Activated CD4-positive, alpha-beta T cell treated with anti-CD3 and anti-CD28 coated beads for 36 hours (primary cell): Measurements from ENCODE around the gene MSI2. TPM values are rescaled to one million over a fixed set of nuclear protein-coding genes. Genes with fewer than 3 reads are reported as not detected.

ENCODE experiments used
- ATAC-seq: fragments of 200-7000 bp; cut with Tn5 transposase; one replicate; pipeline ENCODE4 v1.10.0; 2021; ENCODE audit warnings: mild to moderate bottlenecking, moderate library complexity
- CTCF ChIA-PET: fragments of 350-600 bp; sonication (Branson Sonifier 250); formaldehyde crosslinking; loops from one replicate; lab custom pipeline; 2021; ENCODE audit warnings: antibody characterized with exemption; lab: Charles Lee
- POLR2A ChIA-PET: fragments of 350-600 bp; sonication (Branson Sonifier 250); formaldehyde crosslinking; loops from one replicate; lab custom pipeline; 2021; ENCODE audit warnings: antibody characterized with exemption, inconsistent platforms; lab: Charles Lee
- DNase-seq: peaks from one replicate; pipeline ENCODE4 v3.0.0-alpha.2; 2020
- H3K27ac Mint-ChIP-seq: one replicate; pipeline ENCODE4 v1.8.0; 2021; ENCODE audit warnings: mixed read lengths
- H3K27me3 Mint-ChIP-seq: one replicate; pipeline ENCODE4 v1.8.0; 2021; ENCODE audit warnings: mixed read lengths
- H3K36me3 Mint-ChIP-seq: one replicate; pipeline ENCODE4 v1.8.0; 2021; ENCODE audit warnings: low read depth, mixed read lengths
- H3K4me1 Mint-ChIP-seq: one replicate; pipeline ENCODE4 v1.8.0; 2021; ENCODE audit warnings: mixed read lengths
- H3K4me3 Mint-ChIP-seq: one replicate; pipeline ENCODE4 v1.8.0; 2021; ENCODE audit warnings: mild to moderate bottlenecking, moderate library complexity, mixed read lengths
- H3K9me3 Mint-ChIP-seq: one replicate; pipeline ENCODE4 v1.8.0; 2021; ENCODE audit warnings: low read depth, mixed read lengths
- intact Hi-C, 2 experiments: fragments of 100-400 bp; cut with DNase I in 1 of 2; cut with micrococcal nuclease in 1 of 2; formaldehyde crosslinking; loops; one replicate each; pipeline versions ENCODE4 v1.14.2 to v1.15.1; 2022 to 2024; cut with DNase I, micrococcal nuclease
- total RNA-seq, 2 experiments: library from RNA; stranded (reverse); gene quantifications; one replicate each; pipeline ENCODE4 v1.2.3, GENCODE V29; 2021

The MSI2 gene
- total RNA-seq, 2 experiments from 2014 or later: 55.3 to 57.2 TPM

DNA sequence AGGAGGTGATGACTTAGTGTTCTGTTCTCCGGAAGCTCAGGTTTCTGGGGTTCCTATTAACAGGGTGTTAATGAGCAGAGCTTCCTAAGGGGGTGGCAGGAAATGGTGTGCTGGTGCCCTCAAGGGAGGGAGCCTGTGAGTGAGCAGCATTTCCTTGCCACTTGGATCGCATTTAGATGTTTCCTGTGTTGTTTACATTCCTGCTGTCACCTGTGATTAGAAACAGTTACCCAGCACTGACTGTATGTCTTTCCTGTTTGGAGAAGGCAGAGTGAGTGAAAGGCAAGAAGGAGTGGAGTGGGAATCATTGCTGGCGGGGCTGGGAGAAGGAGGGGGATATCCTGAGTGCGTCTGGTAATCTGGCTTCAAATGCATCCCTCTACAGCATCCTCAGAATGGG, 274.2 kb downstream of the MSI2 start:
- DNase-seq (no peak), ATAC-seq (no peak)
- intact Hi-C loops: no loop called here
- ChIA-PET CTCF (interaction anchor here (0.7 kb wide), 1 partner anchor 65 kb away, joined by 3 read pairs; no protein-coding TSS in a partner anchor), POLR2A (no interaction called here)
- H3K27me3 Mint-ChIP-seq: no peaks in the 10 kb centered on the region
- H3K36me3 Mint-ChIP-seq: no peaks in the 10 kb centered on the region
- peaks cover 18% of the 10 kb centered on the region for H3K4me1 Mint-ChIP-seq
- H3K9me3 Mint-ChIP-seq: no peaks in the 10 kb centered on the region
- peak overlapping the region; percentile 26 for H3K27ac Mint-ChIP-seq
- H3K4me3 Mint-ChIP-seq: no peak overlapping the region

DNA sequence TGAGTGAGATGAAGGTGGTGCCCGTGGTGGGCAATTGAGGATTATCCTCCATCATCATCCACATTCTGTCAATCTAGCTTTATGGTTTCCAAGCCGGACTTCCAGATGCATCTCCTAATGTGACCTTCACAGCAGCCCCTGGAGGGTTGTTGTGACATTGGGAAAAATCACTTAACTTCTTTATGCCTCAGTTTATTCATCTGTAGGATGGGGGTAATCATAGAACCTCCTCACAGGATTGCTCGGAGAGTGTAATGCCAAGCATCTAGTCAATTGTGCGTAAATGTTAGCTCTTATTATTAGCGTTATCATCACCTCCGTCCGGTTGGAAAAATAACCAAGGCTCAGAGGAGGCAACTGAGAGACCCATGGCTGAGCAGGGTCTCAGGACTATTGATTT, 274.8 kb downstream of the MSI2 start:
- Mint-ChIP-seq H3K36me3 (no peaks in the 10 kb centered on the region), H3K4me3 (no peak overlapping the region), H3K27ac (no peak overlapping the region), H3K27me3 (no peaks in the 10 kb centered on the region), H3K9me3 (no peaks in the 10 kb centered on the region), H3K4me1 (peaks cover 16% of the 10 kb centered on the region)
- POLR2A ChIA-PET: no interaction called here
- intact Hi-C loops: no loop called here
- CTCF ChIA-PET: interaction anchor here (0.6 to 0.7 kb wide), 2 partner anchors 65 to 141 kb away, joined by 3 read pairs; no protein-coding TSS in a partner anchor
- ATAC-seq (no peak), DNase-seq (no peak)

GRCh38 chr17:57531648-57532504, 275.6 kb downstream of the MSI2 start:
- ATAC-seq (no peak), DNase-seq (no peak)
- CTCF ChIA-PET: interaction anchor here (0.6 kb wide), 1 partner anchor 140 kb away, joined by 3 read pairs; no protein-coding TSS in a partner anchor
- Mint-ChIP-seq H3K4me3 (no peak overlapping the region), H3K4me1 (peaks cover 21% of the 10 kb centered on the region), H3K36me3 (no peaks in the 10 kb centered on the region), H3K9me3 (no peaks in the 10 kb centered on the region), H3K27me3 (no peaks in the 10 kb centered on the region), H3K27ac (peak overlapping the region; percentile 26)
- POLR2A ChIA-PET: no interaction called here
- intact Hi-C loops: no loop called here

DNA sequence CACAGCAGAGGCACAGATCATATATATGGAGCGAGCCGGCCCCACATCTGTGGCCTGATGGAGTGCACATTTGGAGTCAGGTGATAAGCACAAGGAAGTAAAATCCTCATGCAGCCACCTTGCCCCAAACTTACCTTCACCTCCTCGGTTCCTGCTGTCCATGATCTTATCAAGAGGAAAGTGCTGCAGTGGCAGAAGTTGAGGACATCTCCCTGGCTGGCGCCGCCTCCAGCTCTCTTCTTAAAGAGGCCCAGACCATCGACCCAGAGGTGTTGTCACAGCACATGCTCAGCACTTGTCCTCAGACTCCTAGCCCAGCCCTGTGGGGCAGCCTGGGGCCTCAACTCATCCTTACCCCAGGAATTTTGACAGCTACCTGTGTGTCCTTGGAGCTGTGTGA, 276.2 kb downstream of the MSI2 start:
- Mint-ChIP-seq H3K27ac (peak overlapping the region; percentile 26), H3K9me3 (no peaks in the 10 kb centered on the region), H3K27me3 (no peaks in the 10 kb centered on the region), H3K36me3 (no peaks in the 10 kb centered on the region), H3K4me3 (no peak overlapping the region), H3K4me1 (peaks cover 26% of the 10 kb centered on the region)
- CTCF ChIA-PET: interaction anchor here (1.2 kb wide), 1 partner anchor 290 kb away, joined by 3 read pairs; no protein-coding TSS in a partner anchor
- DNase-seq (no peak), ATAC-seq (no peak)
- POLR2A ChIA-PET: no interaction called here
- intact Hi-C loops: no loop called here

DNA sequence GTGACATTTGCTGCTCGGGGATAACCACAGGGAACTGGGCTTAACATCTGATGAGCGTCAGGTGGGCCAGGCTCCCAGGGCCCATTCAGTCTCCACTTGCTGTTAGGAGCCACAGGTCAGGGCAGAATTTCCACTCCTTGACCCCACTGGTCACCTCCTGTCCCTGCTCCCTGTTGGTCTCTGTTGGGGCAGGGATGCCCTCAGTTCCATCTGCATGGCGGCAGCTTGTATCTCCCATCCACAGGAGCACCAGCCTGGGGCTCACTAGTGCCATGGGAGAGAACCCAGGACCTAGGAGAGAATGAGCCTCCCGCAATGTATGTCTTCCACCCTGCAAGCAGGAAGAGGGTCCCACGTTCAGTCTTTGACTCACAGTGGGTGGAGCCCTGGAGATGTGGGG, 276.6 kb downstream of the MSI2 start:
- Mint-ChIP-seq H3K36me3 (no peaks in the 10 kb centered on the region), H3K9me3 (no peaks in the 10 kb centered on the region), H3K27ac (no peak overlapping the region), H3K27me3 (no peaks in the 10 kb centered on the region), H3K4me1 (peaks cover 30% of the 10 kb centered on the region), H3K4me3 (no peak overlapping the region)
- intact Hi-C loops: no loop called here
- DNase-seq (no peak), ATAC-seq (no peak)
- CTCF ChIA-PET: interaction anchor here (1.2 kb wide), 1 partner anchor 290 kb away, joined by 3 read pairs; no protein-coding TSS in a partner anchor
- POLR2A ChIA-PET: no interaction called here

GRCh38 chr17:57533684-57534305, 277.5 kb downstream of the MSI2 start:
- POLR2A ChIA-PET: no interaction called here
- Mint-ChIP-seq H3K36me3 (no peaks in the 10 kb centered on the region), H3K27me3 (no peaks in the 10 kb centered on the region), H3K4me3 (no peak overlapping the region), H3K4me1 (peaks cover 30% of the 10 kb centered on the region), H3K9me3 (no peaks in the 10 kb centered on the region), H3K27ac (peak overlapping the region; percentile 14)
- CTCF ChIA-PET: interaction anchor here (1.2 kb wide), 1 partner anchor 291 kb away, joined by 3 read pairs; no protein-coding TSS in a partner anchor
- DNase-seq: no peak
- ATAC-seq: no peak
- intact Hi-C loops: no loop called here

GRCh38 chr17:57534863-57535248, 278.5 kb downstream of the MSI2 start:
- no peaks in the 10 kb centered on the region for H3K9me3 Mint-ChIP-seq
- intact Hi-C loops: no loop called here
- peaks cover 28% of the 10 kb centered on the region for H3K4me1 Mint-ChIP-seq
- CTCF ChIA-PET: no interaction called here
- no peak for ATAC-seq
- no peaks in the 10 kb centered on the region for H3K36me3 Mint-ChIP-seq
- no peaks in the 10 kb centered on the region for H3K27me3 Mint-ChIP-seq
- POLR2A ChIA-PET: no interaction called here
- H3K27ac Mint-ChIP-seq: no peak overlapping the region
- no peak for DNase-seq
- H3K4me3 Mint-ChIP-seq: no peak overlapping the region

DNA sequence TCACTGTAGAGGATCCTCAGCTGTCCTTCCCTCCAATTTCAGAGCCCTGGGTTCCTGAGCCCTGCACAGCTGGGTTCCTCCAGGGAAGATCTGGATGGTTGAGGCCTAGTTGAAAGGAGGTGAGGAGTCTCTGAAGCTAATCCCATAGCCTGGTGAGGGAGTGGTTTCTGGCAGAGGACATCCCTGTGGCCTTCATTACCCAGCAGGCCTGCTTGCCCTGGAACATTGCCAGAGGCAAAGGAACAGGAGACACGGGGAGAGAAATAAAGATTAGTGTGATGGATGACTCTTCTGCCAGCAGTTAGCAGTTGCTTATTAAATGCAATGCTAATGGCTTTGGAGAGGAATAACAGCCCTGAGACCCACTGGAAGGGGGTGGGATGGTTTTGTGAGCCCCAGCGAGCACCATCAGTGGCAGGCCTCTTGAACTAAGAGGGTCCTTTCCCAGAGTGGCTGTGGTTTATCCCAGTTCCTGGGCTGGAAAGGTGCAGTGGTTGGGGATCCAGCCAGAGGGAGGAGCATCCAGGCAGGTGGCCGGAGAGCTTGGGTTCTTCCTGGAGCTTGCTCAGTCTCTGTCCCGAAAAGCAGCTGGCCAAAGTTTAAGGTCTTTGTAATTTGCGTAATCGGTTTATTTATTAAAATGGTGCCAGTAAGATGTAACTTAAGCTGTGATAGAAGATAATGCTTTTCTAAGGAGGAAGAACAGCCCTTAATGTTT, 279.1 kb downstream of the MSI2 start:
- no peak for DNase-seq
- Mint-ChIP-seq H3K27ac (no peak overlapping the region), H3K4me3 (no peak overlapping the region), H3K27me3 (no peaks in the 10 kb centered on the region), H3K4me1 (peaks cover 27% of the 10 kb centered on the region), H3K36me3 (no peaks in the 10 kb centered on the region), H3K9me3 (no peaks in the 10 kb centered on the region)
- POLR2A ChIA-PET: no interaction called here
- ATAC-seq: no peak
- CTCF ChIA-PET: interaction anchor here (0.6 to 0.7 kb wide), 2 partner anchors 209 to 211 kb away, joined by 3 read pairs; partner anchors contain the start of gene CCDC182
- intact Hi-C loops: no loop called here

GRCh38 chr17:57536289-57536688, 280.0 kb downstream of the MSI2 start:
- DNase-seq (no peak), ATAC-seq (no peak)
- ChIA-PET CTCF (interaction anchor here (0.6 to 0.7 kb wide), 2 partner anchors 211 to 247 kb away, joined by 3 read pairs; no protein-coding TSS in a partner anchor), POLR2A (no interaction called here)
- Mint-ChIP-seq H3K36me3 (no peaks in the 10 kb centered on the region), H3K27ac (no peak overlapping the region), H3K27me3 (no peaks in the 10 kb centered on the region), H3K4me1 (peaks cover 28% of the 10 kb centered on the region), H3K9me3 (no peaks in the 10 kb centered on the region), H3K4me3 (no peak overlapping the region)
- intact Hi-C loops: no loop called here

GRCh38 chr17:57536789-57537523, 280.6 kb downstream of the MSI2 start:
- POLR2A ChIA-PET: no interaction called here
- Mint-ChIP-seq H3K4me3 (peak overlapping the region; percentile 26), H3K36me3 (no peaks in the 10 kb centered on the region), H3K9me3 (no peaks in the 10 kb centered on the region), H3K4me1 (peaks cover 27% of the 10 kb centered on the region), H3K27ac (no peak overlapping the region), H3K27me3 (no peaks in the 10 kb centered on the region)
- intact Hi-C loops: no loop called here
- CTCF ChIA-PET: interaction anchor here (0.8 to 1.0 kb wide), 2 partner anchors 22 to 136 kb away, joined by 3 read pairs; no protein-coding TSS in a partner anchor
- ATAC-seq (no peak), DNase-seq (no peak)
